GM19395 (cell line): ENCODE measurements around the gene EVL.
"Not testable (repeated sequence)": the region's sequence is repeated elsewhere in the genome, so short reads cannot be mapped to it uniquely, and the experiment has no call there.

Experiments
- ATAC-seq: cut with Tn5 transposase; IDR thresholded peaks from one replicate; pipeline ENCODE4 v1.9.1; 2021; ENCODE audit warnings: mild to moderate bottlenecking, moderate library complexity; ENCODE audit not compliant: unreplicated experiment

The EVL gene

DNA sequence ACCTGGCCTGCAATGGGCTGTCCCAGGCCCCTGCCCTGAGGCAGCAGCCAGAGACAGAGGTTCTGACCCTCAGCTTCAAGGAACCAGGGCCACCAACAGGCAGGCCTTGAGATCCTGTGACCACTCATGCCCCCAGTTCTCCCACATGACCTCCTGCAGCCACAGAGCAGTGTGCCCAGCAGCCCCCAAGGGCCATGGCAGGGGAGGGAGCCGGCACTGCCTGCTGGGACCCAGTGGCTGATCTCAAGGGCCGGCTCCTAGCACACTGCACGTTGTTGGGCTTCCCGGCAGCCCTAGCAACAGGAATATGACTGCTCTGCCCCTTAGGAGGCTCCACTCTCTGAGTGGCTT, 79.4 kb downstream of the EVL start:
- ATAC-seq, result no peak

DNA sequence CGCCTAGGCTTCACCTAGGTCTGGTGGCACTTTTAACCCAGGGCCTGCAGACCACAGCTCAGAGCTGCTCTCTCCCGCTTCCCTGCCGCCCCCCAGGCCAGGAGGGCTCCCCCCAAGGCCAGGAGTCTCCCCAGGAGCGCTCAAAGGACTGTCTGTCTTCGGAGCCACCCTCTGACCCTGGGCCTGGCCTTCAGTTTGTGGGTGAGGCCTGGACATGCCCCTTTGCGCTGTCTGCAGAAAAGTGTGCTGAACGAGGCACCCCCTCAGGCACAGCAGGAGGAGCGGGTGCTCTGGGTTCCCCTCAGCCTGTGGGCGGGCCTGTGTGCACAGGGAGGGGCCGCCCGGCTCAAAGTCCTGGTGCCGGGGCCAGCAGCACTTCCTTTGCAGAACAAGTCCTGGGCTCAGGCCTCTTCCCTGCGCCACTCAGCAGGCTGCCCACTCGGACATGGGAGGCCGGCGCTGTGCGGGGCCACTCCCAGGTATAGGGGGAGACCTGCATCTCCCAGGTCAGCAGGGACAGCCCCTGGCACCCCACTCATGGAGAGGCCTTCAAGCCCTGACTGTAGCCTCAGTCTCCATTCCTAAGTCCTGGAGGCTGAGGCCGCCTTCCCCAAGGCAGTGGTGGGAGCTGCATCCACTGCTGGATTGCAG, 79.9 kb downstream of the EVL start:
- no peak for ATAC-seq

DNA sequence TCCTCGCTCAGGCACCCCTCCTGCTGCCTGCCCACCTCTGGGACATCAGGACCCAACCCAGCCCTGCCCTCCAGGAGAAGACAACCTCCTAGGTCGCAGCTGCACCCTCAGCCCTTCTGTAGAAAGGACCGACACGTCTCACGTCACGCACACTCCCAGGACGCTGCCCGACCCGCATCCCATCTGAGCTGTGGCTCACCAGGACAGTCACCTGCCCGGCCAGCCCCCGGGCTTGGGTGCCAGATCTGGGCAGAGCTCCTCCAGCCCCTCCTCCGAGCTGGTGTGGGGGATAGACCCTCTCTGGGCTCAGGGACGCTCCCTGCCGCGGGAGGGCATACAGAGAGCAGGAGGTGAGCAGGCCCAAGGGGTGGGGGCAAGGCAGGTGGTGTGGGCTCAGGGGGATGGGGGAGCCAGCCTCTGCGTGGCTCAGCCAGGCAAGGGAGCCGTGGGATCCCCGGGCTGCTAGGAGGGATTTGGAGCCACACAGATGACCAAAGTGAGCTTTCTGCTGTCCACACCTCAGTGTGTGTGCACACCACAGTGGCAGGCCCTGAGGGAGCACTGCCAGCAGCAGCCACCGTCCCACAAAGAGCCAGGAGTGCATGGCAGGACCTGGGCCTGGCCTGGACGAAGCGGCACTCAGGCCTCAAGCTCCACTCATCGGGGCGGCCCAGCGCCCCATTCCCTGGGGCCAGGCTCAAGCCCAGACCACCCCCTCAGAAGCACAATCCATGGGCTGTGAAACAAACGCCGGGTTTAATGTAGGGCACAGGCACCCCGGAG, 80.7 kb downstream of the EVL start:
- ATAC-seq, result no peak

DNA sequence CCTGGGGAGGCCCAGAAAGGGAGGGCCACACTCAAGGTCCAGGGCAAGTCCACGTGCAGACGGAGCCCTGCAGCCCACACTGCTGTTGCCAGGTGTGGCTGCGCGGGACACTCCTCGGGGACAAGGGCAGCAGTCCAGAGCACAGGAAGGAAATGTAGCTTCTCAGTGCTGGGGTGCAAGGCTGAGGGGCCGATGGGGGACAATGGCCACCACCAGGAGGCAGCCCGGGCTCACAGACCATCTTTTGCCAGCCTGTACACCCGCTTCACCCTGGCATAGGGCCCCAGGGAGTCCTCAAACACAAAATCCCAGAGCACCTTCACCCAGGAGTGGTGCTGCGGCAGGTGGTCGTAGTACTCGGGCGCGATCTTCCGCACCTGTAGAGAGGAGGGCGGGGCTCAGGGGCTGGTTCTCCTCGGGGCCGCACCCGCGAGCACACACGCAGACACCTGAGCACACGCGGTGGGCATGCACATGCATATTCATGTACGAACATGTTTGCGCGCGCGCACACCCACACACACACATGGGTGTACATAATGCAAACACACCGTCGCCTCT, 81.4 kb downstream of the EVL start:
- no peak for ATAC-seq

DNA sequence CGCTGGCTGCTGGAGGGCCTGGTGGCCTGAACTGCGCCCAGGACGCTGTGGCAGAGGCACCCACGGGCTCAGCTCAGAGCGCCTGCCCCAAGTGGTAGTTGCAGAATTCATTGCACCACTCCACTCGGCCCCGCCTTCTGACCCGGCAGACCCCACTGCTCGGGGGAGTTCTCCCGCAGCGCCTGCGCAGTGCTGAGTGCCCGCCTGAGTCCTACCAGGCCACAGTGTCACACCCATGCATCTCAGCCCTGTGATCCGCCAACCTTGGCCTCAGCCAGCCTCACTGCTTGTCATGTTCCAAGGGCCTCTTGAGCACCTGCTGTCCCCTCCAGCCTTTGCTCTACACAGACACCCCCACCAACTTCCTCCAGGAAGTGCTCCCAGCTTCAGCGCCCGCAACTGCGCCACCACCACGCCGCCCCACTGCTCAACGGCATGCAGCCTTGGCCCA, 82.0 kb downstream of the EVL start:
- peak; percentile 46 for ATAC-seq

DNA sequence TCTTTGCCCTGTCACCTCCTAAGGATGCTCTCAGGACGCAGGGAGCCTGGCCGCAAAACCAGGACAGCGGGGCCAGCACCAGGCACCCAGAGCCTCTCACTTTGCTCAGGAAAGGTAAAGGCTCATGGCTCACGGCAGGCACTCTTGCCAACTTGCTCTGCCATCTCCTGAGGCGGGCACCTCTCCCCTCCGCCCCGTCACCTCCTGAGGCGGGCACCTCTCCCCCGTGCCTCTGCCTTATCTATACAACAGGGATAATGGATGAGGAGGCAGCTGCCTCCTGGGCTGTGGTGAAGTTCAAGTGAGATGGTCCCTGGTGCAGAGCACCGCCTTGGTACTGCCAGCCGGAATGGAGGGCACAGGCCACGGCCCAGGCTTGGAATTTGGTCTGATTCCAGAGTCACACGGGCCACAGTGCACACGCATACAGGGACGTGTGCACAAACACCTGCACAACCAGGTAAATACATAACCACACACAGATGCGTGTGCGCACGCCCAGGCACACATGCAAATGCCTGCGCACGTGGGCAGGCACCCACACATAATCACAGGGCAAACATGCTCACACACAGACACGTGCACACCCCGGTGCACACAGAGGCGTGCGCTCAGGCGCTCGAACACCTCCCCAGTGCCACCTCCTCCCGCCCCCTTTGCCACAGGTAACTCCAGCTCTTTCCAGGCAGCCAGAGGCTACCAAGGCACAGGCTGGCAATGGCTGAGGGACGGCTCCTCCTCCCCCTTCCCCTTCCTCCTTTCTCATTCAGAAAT, 82.7 kb downstream of the EVL start:
- ATAC-seq, result no peak

DNA sequence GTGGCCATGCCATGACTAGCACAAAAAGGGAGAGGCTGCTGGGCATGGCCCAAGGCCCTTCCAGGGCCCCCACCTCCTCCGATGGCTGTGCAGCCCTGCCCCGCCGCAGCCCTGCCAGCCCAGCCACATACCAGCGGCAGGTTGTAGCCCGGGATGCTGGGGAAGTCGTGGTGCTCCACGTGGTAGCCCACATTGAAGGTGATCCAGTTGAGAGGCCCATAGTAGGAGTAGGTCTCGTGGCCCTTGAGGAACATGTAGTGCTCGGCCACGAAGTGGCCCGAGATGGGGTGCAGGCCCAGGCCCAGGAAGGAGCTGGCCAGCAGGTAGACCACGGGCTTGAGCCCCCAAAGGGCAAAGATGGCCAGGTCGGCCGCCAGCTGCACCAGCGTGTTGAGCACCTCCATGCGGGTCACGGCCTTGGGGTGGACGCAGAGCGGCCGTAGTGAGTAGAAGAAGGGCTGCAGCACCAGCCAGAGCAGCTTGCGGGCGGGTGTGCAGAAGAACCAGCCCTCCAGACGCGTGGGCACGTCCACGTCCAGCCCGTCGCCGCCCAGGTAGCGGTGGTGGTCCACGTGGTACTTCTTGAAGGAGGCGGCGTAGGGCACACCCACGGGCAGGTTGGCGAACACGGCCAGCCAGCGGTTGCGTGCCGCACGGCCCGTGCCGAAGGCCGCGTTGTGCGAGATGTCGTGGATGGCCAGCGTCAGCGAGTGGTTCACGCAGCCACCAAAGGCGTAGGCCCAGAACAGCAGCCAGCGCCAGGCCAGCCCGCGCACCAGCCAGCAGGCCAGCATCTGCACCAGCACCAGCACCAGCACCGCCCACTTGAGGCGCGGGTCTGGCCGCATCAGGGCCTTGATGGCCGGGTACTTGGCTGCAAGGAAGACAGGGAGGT, 83.9 kb downstream of the EVL start:
- no peak for ATAC-seq

DNA sequence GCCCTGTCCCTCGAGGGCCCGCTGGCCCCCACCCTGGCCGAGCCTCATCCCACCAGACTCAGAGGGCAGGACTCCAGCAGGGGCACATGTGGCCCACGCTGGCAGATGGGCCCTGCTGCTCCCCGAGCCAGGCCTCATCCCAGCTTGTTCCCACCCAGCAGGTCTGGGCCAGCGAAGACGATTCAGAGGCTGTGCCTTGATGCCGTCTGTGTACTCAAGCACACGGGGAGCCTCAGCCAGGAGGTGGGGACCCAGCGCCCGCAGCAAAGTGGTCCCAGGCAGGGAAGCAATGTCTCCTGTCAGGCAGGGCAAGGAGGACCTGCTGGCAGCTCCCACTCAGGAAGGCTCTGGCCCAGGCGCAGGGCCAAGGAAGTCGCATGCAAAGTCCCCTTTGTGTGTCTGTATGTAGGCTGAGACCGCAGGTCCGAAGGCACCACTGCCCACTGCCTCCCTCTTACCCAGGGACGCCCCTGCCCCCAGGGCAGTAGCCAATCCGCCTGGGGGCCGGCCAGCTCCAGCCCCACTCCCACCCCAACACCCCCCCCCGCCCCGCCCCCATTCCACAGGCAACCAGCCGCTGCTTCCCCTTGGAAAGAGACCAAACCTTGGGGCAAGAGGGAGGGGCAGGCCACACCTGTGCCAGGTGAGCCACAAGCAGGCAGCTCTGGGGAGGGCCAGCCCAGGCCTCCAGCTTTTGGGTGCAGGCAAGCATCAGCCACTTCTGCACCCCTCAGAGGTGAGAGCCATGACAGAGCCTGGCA, 84.8 kb downstream of the EVL start:
- ATAC-seq, result no peak

DNA sequence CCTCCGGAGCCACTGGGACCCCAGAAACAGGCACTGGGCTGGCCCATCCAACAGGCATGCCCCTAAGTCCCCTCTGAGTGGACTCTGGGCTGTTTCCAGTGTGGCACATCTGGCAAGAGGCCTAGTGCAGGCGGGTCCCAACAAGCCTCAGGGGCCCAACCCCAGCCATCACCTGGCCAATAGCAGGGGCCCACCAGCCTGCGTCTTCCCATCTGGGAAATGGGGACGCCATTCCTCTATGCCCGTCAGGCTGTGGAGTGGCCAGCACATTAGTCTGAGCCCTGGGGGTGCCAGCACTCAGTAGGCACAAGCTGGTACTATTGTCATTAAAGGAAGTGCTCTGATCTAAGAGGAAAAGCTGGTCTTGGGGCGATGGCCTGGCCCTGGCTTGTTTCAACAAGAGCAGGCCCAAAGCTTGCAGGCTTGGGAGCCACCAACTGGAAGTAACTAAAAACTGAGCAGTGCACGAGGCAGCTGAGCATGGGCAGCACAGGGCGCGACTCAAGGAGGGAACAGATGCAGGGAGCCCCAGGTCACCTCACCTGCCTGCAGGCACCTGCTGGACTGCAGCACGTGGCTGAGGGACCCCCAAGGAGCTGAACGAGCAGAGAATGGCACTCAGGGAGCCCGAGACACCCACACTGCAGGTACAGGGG, 85.8 kb downstream of the EVL start:
- ATAC-seq, result no peak

DNA sequence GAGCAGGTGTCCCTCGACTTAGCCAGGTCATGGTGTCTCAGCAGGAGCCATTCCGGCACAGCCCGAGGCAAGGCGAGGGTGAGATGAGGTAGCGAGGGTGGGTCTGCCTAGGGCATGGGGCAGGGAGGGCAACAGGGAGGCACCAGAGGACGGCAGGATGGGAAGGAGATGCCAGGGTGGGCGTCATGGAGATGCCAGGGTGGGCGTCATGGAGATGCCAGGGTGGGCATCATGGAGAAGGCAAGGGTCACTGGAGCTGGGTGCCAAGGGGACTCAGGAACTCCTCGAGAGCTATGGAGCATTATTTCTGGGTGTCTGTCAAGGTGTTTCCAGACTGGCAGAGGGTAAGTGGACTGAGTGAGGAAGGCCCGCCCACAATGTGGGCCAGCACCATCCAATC, 86.9 kb downstream of the EVL start:
- no peak for ATAC-seq

DNA sequence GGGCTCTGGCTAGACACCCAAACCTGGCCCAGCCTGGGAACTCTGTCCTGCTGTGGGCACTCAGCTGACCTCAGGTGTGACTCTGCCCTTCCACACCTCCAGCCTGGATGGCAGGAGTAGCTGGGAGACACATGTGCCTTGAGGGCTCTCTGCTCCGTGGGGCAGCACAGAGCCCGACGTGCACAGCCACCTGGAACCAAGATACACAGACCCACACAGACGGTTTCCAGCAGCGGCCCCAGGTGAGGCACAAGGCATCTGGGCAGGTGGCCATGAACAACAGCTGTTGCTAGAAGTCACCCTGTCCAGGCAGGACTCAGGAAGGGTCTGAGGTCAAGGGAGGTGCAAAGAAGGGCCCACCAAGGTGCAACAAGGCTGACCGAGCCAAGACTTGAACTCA, 88.3 kb downstream of the EVL start:
- no peak for ATAC-seq

DNA sequence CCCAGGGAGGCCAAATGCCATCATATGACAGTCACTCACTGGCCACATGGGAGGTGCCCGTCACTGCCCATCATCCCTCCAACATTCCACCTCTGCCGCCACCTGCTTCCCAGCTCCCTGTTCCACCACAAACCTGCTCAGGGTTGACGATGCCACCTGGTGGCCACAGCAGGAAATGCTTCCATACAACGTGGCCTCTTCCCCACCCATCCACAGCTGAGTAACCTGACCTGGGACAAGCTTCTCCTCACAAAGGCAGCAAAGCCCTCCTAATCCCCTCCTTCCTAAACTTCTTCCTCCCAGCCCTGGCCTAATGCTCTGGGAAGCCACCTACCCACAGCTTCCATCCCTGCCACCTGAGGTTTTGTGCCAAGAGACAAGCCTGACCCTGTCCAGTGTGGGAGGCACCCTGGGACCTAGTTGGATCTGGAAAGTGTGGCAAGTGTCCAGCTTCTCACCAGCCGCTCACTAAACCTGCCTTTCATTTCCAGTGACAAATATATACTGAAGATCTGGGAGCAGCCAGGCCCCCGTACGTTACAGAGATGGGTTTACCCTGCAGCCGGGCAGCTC, 89.9 kb downstream of the EVL start:
- ATAC-seq, result no peak

DNA sequence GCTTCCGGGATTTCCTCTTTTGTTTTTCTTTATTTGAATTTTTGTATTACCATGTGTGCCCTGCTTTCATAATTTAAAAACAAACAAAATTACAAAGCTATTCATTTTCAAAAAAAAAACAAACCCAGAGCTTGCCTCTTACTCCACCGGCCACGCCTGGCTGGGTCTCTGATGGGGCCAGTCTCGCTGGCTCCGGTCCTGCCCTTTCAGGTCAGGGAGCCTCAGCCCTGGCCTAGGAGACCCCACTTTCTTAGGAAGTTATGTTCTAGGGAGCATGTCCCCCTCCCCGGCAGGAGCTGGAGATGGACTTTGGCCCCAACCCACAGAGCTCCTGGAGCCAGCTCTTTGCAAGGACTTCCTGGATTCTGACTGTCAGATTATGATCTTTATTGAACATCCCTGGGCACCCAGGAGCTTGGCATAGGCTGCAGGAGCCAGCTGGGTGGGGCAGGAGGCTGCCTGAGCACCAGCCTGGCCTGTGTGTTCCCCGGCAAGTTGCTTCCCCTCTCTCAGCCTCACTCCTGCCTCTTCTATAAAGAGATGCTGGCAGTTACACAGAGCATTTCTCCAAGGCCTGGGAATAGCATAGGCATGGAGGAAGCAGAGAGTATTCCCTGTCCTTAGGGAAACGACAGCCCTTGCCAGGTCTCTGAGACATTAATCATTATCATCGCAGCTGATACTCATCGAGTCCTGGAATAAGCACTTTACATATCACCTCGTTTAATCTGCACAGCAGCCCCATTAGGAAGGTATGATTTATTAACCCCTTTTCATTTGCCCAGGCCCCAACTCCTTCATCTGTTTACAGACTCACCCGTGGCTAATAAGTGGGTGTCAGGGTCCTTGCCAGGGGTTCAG, 90.8 kb downstream of the EVL start:
- ATAC-seq, result no peak

DNA sequence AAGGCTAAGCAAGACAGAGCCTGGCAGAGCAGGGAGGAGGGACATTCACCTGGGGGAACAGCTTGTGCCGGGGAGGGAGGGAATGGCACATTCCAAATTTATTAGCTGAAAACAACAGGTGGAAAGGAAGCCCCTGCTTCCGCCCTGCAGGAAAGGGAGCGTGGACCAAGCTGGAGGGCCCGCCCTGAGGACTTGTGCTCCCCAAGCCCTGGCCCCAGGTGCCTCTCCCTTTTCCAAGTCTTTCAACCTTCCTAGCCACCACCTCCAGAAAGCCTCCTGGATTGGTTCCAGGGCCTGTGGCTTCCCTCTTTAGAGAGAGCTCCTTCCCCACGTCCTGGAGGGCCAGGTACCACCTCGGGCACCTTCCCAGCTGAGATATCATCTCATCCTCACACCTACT, 91.6 kb downstream of the EVL start:
- ATAC-seq, result no peak

DNA sequence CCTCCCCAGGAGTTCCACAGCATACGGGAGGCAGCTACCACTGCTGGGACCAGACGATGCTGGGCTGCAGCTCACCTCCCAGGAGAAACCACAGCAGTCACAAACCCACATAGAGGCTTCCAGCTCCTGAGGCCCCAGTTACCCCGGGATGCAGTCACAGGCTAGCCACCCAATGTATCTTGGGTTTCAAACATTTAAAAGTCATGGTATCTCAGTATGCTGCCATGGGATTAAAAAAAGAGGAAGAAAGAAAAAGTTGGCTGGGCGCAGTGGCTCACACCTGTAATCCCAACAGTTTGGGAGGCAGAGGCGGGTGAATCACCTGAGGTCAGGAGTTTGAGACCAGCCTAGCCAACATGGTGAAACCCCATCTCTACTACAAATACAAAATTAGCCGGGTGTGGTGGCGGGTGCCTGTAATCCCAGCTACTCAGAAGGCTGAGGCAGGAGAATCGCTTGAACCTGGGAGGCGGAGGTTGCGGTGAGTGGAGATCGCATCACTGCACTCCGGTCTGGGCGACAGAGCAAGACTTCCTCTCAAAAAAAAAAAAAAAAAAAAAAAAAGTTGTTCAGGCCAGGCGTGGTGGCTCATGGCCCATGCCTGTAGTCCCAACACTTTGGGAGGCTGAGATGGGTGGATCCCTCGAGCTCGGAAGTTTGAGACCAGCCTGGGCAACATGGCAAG, 92.5 kb downstream of the EVL start:
- not testable (repeated sequence) for ATAC-seq

DNA sequence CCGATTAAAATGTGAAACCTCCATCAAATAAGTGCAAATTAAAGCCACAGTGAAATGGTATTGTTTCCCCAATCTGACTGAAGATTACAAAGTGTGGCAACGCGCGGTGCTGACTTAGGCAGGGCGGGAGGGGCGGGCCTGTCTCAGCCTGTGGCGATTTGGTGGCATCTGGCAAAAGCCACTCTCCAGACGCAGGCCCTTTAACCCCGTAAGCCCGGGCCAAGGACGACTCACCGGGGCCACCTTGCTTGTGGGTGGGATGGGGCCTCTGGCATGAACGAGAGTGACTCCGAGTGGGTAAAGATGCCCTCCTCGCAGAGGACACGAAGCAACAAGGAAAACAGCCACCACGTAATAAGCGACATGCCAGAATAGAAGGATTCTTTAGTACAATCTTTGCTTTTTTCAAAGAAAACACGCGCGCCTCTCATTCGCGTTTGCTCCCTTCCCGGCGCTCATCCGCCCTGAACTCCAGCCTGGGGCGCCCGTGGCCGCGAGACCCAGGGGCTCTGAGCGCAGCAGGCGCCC, 93.4 kb downstream of the EVL start:
- no peak for ATAC-seq
